Lower leg skin (tissue), 3 donors: ENCODE results near the gene CUL3.

ENCODE experiments used
- CTCF ChIP-seq, 3 donors: fragments of 450-650 bp; IDR thresholded peaks; one replicate each; pipeline ENCODE4 v1.5.1; 2016; ENCODE audit warnings: antibody characterized with exemption in 3 of 3, mild to moderate bottlenecking in 3 of 3, moderate library complexity in 2 of 3
- POLR2A ChIP-seq, 2 donors: fragments of 450-650 bp; IDR thresholded peaks; one replicate each; pipeline ENCODE4 v1.6.1; 2016 to 2017; ENCODE audit warnings: antibody characterized with exemption in 2 of 2, mild to moderate bottlenecking in 1 of 2, moderate library complexity in 1 of 2

GRCh38 chr2:224595518-224595917, 10.4 kb upstream of the CUL3 start:
- TF ChIP-seq POLR2A (IDR thresholded peaks at IDR 0.05) (no peak), CTCF (IDR thresholded peaks at IDR 0.05) (no peak)
